ENCODE data around the gene MYOZ2. TPM values are rescaled to one million over a fixed set of nuclear protein-coding genes. Genes with fewer than 3 reads are reported as not detected.

Gene MYOZ2
- total and polyA plus RNA-seq, 2 of the 13 experiments (the other 11 are each of a cell fraction or from before 2014, with no cell fraction given) = 0.03 TPM; not detected in 1

DNA sequence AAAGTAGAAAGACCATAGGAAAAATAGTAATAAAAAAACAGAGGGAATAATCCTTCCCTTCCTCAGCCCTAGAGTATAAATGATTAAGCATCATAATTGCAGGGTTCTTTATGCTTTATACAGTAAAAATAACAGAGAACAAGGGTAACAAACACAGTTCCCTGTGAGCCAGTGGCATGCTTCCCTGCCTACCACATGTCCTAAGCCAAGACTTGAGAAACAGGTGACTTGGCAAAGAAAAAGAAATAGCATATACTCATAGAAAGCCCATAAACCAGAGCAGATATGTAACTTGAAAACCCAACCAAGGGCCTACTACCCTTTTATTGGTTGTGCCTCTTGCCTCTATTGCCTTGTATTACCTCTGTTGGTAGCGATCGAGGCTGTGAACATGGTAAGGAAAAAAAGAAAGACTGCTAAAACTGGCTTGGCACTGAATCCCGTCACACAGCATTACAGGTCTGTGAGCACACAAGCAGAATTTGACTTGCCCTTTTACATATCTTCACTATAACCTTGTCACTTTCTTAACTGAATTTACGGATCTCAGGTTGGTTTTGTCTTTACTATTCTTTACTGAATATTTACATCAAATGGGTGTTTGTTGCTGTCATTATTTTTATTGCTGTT lies 30.9 kb upstream of the MYOZ2 start:
- CTCF ChIA-PET (ENCODE audit: low intra/inter-chr PET ratio, low total read pairs) = no interaction called here
- BruUV-seq (replicated peaks) = no TSS peak
- TF ChIP-seq SPEN (CRISPR knock-in tag; IDR thresholded peaks at IDR 0.05; ENCODE audit: low read depth) (no peak), TAF1 (CRISPR knock-in tag; IDR thresholded peaks at IDR 0.05) (no peak), ZNF180 (CRISPR knock-in tag; IDR thresholded peaks at IDR 0.05; ENCODE audit: borderline replicate concordance, low read depth) (no peak), ZNF264 (CRISPR knock-in tag; IDR thresholded peaks at IDR 0.05) (no peak), PHB2 (IDR thresholded peaks at IDR 0.05; ENCODE audit: partially characterized antibody) (no peak), ZBTB3 (CRISPR knock-in tag; IDR thresholded peaks at IDR 0.05; ENCODE audit: borderline replicate concordance, low read depth) (no peak), FOXC1 (CRISPR knock-in tag; IDR thresholded peaks at IDR 0.05; ENCODE audit: borderline replicate concordance) (no peak), IRX3 (CRISPR knock-in tag; IDR thresholded peaks at IDR 0.05; ENCODE audit: borderline replicate concordance, low read depth) (no peak), HDAC6 (IDR thresholded peaks at IDR 0.05; ENCODE audit: low read depth, low read length) (no peak), TOPORS (CRISPR knock-in tag; IDR thresholded peaks at IDR 0.05) (no peak), MTA3 (CRISPR knock-in tag; IDR thresholded peaks at IDR 0.05) (no peak), ZNF501 (CRISPR knock-in tag; IDR thresholded peaks at IDR 0.05) (no peak), ZNF383 (CRISPR knock-in tag; IDR thresholded peaks at IDR 0.05; ENCODE audit: borderline replicate concordance) (no peak), RAD51 (IDR thresholded peaks at IDR 0.05; ENCODE audit: borderline replicate concordance) (no peak)
- TF ChIP-seq, protein P1, sequence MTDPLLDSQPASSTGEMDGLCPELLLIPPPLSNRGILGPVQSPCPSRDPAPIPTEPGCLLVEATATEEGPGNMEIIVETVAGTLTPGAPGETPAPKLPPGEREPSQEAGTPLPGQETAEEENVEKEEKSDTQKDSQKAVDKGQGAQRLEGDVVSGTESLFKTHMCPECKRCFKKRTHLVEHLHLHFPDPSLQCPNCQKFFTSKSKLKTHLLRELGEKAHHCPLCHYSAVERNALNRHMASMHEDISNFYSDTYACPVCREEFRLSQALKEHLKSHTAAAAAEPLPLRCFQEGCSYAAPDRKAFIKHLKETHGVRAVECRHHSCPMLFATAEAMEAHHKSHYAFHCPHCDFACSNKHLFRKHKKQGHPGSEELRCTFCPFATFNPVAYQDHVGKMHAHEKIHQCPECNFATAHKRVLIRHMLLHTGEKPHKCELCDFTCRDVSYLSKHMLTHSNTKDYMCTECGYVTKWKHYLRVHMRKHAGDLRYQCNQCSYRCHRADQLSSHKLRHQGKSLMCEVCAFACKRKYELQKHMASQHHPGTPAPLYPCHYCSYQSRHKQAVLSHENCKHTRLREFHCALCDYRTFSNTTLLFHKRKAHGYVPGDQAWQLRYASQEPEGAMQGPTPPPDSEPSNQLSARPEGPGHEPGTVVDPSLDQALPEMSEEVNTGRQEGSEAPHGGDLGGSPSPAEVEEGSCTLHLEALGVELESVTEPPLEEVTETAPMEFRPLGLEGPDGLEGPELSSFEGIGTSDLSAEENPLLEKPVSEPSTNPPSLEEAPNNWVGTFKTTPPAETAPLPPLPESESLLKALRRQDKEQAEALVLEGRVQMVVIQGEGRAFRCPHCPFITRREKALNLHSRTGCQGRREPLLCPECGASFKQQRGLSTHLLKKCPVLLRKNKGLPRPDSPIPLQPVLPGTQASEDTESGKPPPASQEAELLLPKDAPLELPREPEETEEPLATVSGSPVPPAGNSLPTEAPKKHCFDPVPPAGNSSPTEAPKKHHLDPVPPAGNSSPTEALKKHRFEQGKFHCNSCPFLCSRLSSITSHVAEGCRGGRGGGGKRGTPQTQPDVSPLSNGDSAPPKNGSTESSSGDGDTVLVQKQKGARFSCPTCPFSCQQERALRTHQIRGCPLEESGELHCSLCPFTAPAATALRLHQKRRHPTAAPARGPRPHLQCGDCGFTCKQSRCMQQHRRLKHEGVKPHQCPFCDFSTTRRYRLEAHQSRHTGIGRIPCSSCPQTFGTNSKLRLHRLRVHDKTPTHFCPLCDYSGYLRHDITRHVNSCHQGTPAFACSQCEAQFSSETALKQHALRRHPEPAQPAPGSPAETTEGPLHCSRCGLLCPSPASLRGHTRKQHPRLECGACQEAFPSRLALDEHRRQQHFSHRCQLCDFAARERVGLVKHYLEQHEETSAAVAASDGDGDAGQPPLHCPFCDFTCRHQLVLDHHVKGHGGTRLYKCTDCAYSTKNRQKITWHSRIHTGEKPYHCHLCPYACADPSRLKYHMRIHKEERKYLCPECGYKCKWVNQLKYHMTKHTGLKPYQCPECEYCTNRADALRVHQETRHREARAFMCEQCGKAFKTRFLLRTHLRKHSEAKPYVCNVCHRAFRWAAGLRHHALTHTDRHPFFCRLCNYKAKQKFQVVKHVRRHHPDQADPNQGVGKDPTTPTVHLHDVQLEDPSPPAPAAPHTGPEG (CRISPR knock-in tag; IDR thresholded peaks at IDR 0.05) = no peak
- TF ChIP-seq, protein P2, sequence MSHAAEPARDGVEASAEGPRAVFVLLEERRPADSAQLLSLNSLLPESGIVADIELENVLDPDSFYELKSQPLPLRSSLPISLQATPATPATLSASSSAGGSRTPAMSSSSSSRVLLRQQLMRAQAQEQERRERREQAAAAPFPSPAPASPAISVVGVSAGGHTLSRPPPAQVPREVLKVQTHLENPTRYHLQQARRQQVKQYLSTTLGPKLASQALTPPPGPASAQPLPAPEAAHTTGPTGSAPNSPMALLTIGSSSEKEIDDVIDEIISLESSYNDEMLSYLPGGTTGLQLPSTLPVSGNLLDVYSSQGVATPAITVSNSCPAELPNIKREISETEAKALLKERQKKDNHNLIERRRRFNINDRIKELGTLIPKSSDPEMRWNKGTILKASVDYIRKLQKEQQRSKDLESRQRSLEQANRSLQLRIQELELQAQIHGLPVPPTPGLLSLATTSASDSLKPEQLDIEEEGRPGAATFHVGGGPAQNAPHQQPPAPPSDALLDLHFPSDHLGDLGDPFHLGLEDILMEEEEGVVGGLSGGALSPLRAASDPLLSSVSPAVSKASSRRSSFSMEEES (CRISPR knock-in tag; IDR thresholded peaks at IDR 0.05) = no peak

More for the DNA sequence above, 30.9 kb upstream of the MYOZ2 start:
- in situ Hi-C loops (cut with HindIII; ENCODE audit: extremely low pct_ligation_motif_present, low pct_unique_long_range_greater_than_20kb) = no loop called here
- Histone ChIP-seq H3K4me1 (ENCODE audit: insufficient read depth, low read length) (peaks cover 13% of the 10 kb centered on the region), H3K79me2 (ENCODE audit: insufficient read depth, low read length) (no peaks in the 10 kb centered on the region), H3K4me3 (replicated peaks in 1 of 3; ENCODE audit: insufficient read depth in 1 of 3, low read depth in 2 of 3, low read length in 3 of 3) (no peak overlapping the region), H4K20me1 (ENCODE audit: insufficient read depth, low read length) (no peaks in the 10 kb centered on the region), H3K9me3 (ENCODE audit: low read length) (no peaks in the 10 kb centered on the region), H3K4me2 (ENCODE audit: low read depth, low read length) (no peak overlapping the region), H3K36me3 (replicated peaks in 1 of 2; ENCODE audit: control insufficient read depth in 1 of 2, insufficient read depth in 2 of 2, low read length in 2 of 2) (no peaks in the 10 kb centered on the region), H3K9ac (ENCODE audit: insufficient read depth, low read depth, low read length) (no peak overlapping the region), H3K27ac (ENCODE audit: extremely low read length, insufficient read depth, low read length) (no peak overlapping the region), H2AFZ (ENCODE audit: low read length) (no peak overlapping the region), H3K27me3 (ENCODE audit: control insufficient read depth in 1 of 2, insufficient read depth in 2 of 2, low read length in 2 of 2) (no peaks in the 10 kb centered on the region)
- DNase-seq (ENCODE audit: low spot score) = no peak
- intact Hi-C loops (cut with micrococcal nuclease; ENCODE audit: unreplicated experiment) = no loop called here
- 90% methylated on average over 4 of the region's 4 CpGs for WGBS (ENCODE audit: low lambda C conversion rate)
- POLR2A ChIA-PET = no interaction called here
- FAIRE-seq = no peak
- ATAC-seq = no peak

All from HepG2 (cell line).